Measurements from ENCODE around the gene RRP15. TPM values are rescaled to one million over a fixed set of nuclear protein-coding genes. Genes with fewer than 3 reads are reported as not detected.

RRP15 gene
- total RNA-seq, 1 experiment from 2014 or later: 32.1 TPM

DNA sequence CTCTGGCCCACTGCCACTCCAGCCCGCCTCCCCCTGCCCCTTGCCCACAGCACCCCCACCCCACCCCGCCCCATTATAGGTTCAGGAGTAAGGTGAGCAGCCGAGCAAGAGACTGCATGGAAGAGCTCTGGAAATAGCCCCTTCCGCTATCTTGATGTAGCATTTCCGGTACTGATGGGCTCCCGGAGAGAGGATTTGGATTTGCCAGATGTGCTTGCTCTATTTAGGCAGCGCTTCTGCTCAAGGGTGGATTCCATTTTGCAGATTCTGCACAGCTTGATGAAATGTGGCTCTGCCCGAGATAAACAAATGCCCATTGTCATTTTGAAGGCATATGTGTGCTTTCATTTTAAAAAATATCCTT is 67.0 kb downstream of the RRP15 start:
- Histone ChIP-seq H3K9me3 (ENCODE audit: control insufficient read depth, insufficient read depth, low read depth, low read length) (no peaks in the 10 kb centered on the region), H3K4me3 (ENCODE audit: low read depth in 2 of 2, low read length in 2 of 2) (no peak overlapping the region; a peak in 1 of 4 replicates), H3K36me3 (ENCODE audit: control insufficient read depth, insufficient read depth, low read length) (no peaks in the 10 kb centered on the region; the same call in 1 of the 2 replicates), H3K27ac (ENCODE audit: low read length) (peak overlapping the region; percentile 75), H3K4me1 (ENCODE audit: control insufficient read depth, insufficient read depth, low read length) (peaks cover 66% of the 10 kb centered on the region), H3K27me3 (ENCODE audit: control insufficient read depth, insufficient read depth, low read length) (no peaks in the 10 kb centered on the region)
- intact Hi-C loops (cut with micrococcal nuclease; ENCODE audit: unreplicated experiment) (loop anchor here (10.0 kb wide), 1 partner anchor 323 kb away; no protein-coding TSS in a partner anchor), in situ Hi-C loops (cut with HindIII; ENCODE audit: low pct_unique_long_range_greater_than_20kb, low sequenced_read_pairs) (no loop called here)
- TF ChIP-seq, protein P1, sequence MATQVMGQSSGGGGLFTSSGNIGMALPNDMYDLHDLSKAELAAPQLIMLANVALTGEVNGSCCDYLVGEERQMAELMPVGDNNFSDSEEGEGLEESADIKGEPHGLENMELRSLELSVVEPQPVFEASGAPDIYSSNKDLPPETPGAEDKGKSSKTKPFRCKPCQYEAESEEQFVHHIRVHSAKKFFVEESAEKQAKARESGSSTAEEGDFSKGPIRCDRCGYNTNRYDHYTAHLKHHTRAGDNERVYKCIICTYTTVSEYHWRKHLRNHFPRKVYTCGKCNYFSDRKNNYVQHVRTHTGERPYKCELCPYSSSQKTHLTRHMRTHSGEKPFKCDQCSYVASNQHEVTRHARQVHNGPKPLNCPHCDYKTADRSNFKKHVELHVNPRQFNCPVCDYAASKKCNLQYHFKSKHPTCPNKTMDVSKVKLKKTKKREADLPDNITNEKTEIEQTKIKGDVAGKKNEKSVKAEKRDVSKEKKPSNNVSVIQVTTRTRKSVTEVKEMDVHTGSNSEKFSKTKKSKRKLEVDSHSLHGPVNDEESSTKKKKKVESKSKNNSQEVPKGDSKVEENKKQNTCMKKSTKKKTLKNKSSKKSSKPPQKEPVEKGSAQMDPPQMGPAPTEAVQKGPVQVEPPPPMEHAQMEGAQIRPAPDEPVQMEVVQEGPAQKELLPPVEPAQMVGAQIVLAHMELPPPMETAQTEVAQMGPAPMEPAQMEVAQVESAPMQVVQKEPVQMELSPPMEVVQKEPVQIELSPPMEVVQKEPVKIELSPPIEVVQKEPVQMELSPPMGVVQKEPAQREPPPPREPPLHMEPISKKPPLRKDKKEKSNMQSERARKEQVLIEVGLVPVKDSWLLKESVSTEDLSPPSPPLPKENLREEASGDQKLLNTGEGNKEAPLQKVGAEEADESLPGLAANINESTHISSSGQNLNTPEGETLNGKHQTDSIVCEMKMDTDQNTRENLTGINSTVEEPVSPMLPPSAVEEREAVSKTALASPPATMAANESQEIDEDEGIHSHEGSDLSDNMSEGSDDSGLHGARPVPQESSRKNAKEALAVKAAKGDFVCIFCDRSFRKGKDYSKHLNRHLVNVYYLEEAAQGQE (IDR thresholded peaks at IDR 0.05; ENCODE audit: insufficient read depth in 1 of 2, low read depth in 2 of 2, low read length in 1 of 2): no peak
- TF ChIP-seq POLR2AphosphoS5 (IDR thresholded peaks at IDR 0.05; ENCODE audit: low read depth, low read length) (no peak), TCF7L2 (IDR thresholded peaks at IDR 0.05; ENCODE audit: low read depth, low read length) (no peak), SIN3A (IDR thresholded peaks at IDR 0.05; ENCODE audit: borderline replicate concordance, insufficient read depth, low read depth, low read length) (no peak)
- TF ChIP-seq, protein P2, sequence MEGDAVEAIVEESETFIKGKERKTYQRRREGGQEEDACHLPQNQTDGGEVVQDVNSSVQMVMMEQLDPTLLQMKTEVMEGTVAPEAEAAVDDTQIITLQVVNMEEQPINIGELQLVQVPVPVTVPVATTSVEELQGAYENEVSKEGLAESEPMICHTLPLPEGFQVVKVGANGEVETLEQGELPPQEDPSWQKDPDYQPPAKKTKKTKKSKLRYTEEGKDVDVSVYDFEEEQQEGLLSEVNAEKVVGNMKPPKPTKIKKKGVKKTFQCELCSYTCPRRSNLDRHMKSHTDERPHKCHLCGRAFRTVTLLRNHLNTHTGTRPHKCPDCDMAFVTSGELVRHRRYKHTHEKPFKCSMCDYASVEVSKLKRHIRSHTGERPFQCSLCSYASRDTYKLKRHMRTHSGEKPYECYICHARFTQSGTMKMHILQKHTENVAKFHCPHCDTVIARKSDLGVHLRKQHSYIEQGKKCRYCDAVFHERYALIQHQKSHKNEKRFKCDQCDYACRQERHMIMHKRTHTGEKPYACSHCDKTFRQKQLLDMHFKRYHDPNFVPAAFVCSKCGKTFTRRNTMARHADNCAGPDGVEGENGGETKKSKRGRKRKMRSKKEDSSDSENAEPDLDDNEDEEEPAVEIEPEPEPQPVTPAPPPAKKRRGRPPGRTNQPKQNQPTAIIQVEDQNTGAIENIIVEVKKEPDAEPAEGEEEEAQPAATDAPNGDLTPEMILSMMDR (IDR thresholded peaks at IDR 0.05): no peak
- POLR2A ChIA-PET: interaction anchor here (0.5 kb wide), 1 partner anchor 1802 kb away, joined by 3 read pairs; no protein-coding TSS in a partner anchor
- DNase-seq (ENCODE audit: low read depth, low spot score) (no peak), ATAC-seq (no peak)
- CTCF ChIA-PET: no interaction called here
- BruUV-seq (replicated peaks): no TSS peak

DNA sequence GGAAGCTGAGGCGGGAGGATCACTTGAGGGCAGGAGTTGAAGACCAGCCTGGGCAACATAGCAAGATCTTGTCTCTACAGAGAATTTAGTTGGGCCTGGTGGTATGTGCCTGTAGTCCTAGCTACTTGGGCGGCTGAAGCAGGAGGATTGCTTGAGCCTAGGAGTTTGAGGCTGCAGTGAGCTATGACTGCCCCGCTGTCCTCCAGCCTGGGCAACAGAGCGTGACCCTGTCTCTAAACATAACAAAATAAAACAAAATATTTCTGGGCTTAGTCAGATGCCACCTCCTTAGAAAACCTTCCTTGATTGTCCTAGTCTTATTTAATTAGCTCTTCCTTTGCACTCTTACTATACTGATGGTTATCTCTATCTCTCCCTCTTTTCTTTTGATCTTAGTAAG is 68.6 kb downstream of the RRP15 start:
- peak; percentile 31; the same call in 1 of the 2 replicates for ATAC-seq
- POLR2A ChIA-PET: interaction anchor here (0.6 kb wide), 1 partner anchor 9 kb away, joined by 3 read pairs; no protein-coding TSS in a partner anchor
- peak overlapping the region; percentile 75 for H3K27ac ChIP-seq (ENCODE audit: low read length)

More for the DNA sequence above, 68.6 kb downstream of the RRP15 start:
- BruUV-seq (replicated peaks): no TSS peak
- peak; percentile 54; the same call in 1 of the 2 replicates for TF ChIP-seq TCF7L2 (IDR thresholded peaks at IDR 0.05; ENCODE audit: low read depth, low read length)
- TF ChIP-seq, protein P1 (IDR thresholded peaks at IDR 0.05; ENCODE audit: insufficient read depth in 1 of 2, low read depth in 2 of 2, low read length in 1 of 2): no peak
- no peak for DNase-seq (ENCODE audit: low read depth, low spot score)
- CTCF ChIA-PET: no interaction called here
- no peaks in the 10 kb centered on the region for H3K9me3 ChIP-seq (ENCODE audit: control insufficient read depth, insufficient read depth, low read depth, low read length)
- H3K27me3 ChIP-seq (ENCODE audit: control insufficient read depth, insufficient read depth, low read length): no peaks in the 10 kb centered on the region
- peaks cover 80% of the 10 kb centered on the region for H3K4me1 ChIP-seq (ENCODE audit: control insufficient read depth, insufficient read depth, low read length)
- intact Hi-C loops (cut with micrococcal nuclease; ENCODE audit: unreplicated experiment): loop anchor here (10.0 kb wide), 1 partner anchor 321 kb away; no protein-coding TSS in a partner anchor
- no peaks in the 10 kb centered on the region; the same call in 1 of the 2 replicates for H3K36me3 ChIP-seq (ENCODE audit: control insufficient read depth, insufficient read depth, low read length)
- in situ Hi-C loops (cut with HindIII; ENCODE audit: low pct_unique_long_range_greater_than_20kb, low sequenced_read_pairs): no loop called here
- no peak overlapping the region for H3K4me3 ChIP-seq (ENCODE audit: low read depth in 2 of 2, low read length in 2 of 2)

All from Panc1 (cell line).